ENCODE data around the gene OSM.

Gene OSM

DNA sequence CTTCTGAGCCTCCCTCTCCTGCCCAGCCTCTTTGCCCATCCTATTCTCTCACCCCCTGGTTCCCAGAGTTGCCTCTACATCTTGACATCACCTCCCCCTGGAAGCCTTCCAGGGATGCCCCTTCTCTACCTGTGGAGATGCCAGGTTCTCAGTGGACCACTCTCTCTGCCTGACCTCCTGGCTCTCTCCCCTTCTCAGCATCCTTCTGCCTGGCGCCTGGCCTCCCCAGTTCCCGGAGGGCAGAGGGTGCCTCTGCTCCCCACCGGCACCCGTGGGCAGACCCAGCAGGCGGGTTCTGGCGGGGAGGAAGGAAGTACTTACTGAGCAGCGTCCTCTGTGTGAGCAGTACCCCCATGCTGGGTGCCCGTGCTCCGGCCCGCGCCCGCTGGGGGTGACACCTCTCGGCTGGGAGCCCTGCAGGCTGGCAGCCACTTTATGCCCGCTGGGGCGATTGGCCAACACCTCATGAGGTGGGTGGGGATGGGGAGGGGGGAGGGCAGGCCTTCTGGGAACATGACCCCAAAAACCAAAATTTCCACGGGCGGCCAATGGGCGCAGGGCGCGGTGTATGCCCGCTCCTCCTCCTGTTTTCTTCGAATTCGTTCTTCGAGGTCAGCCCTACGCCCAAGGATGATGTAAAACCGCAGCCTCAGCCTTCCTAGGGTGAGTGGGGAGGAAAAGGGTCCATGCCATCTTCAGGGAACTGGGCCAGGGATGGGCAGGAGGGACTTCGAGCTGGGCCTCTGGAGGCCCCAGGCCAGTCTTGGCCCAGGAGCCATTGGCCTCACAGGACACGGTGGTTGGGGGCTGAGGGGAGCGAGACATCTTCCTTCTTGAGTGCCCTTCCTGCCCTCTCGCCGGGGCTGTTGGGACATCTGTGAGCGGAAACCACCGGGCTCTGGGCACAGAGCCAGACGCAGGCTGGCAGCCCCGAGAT lies at the start of gene OSM:
OSM (minus strand) TSS at position 407 of the 937 bp plus-strand sequence; CDS start at position 355, 52 bp downstream.
- peak; percentile 83 for DNase-seq

DNA sequence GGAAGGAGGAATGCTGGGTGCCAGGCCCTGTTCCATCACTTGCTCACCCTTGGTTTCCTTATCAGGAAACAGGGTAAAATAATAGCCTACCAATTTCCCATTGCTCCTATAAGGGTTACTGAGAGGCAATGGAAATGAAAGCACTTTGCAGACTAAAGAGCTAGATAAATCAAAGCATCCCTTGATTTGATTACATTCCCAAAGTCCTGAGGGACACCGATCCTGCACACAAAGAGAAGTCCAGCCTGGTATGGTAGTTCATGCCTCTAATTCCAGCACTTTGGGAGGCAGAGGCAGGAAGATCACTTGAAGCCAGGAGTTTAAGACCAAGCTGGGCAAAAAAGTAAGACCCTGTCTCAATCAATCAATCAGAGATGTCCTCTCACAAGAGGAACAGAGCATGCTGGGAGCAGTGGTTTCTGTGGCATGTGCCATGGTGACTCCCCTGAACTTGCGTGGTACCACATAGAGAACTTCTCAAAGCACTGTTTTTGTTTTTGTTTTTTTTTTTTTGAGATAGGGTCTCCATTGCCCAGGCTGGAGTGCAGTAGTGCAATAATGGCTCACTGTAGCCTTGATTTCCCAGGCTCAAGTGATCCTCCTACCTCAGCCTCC lies 49.4 kb upstream of the OSM start:
- DNase-seq: no peak

DNA sequence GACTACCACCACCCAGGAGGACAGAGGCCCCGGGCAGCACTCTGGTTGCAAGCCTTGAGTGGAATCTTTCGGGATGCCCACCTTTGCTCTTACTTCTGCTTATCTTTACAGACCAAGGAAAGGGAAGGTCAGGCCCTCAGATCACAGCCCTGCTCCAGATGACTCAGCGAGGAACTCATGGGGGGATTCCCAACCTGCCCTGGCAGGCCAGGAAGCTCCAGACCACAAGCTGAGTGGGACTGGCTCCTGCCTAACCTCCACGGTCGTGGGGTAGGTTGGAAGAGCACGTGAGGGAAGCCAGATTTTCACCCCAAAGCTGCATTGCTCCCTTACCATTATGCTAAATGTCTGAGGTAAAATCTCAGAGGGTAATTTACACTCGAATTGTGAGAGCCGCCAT lies 48.3 kb upstream of the OSM start:
- peak; percentile 52 for DNase-seq

DNA sequence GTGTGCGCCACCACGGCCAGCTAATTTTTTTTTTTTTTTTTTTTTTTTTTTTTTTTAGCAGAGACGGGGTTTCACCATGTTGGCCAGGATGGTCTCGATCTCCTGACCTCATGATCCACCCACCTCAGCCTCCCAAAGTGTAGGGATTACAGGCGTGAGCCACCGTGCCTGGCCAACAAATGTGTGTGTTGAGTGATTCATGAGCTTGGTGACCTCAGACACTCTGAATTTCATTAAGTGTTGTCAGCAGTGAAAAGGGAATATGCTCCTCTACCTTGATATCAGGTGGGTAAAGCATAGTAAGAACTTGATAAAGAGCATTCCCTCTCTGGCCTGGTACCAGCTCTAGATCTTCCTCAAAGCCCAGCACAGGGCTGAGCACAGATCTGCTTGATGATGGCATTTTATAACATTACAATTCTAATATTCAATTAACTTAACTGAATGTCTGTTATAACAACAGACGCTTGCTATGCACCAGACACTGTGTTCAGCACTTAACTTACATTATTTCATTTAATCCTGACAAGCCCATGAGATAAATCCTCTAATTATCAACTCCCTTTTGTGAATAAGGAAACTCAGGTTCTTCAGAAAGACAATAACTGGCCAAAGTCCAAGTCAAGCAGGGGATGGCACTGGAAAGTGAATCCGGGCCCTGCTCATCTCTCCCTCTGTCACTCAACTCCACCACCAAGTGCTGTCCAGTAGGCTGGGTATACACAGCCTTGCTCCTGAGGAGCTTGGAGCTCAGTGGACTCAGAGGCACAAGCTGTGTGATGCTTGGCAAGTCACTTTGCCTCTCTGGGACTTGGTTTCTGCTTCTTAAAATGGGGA lies 47.1 kb upstream of the OSM start:
- no peak for DNase-seq

DNA sequence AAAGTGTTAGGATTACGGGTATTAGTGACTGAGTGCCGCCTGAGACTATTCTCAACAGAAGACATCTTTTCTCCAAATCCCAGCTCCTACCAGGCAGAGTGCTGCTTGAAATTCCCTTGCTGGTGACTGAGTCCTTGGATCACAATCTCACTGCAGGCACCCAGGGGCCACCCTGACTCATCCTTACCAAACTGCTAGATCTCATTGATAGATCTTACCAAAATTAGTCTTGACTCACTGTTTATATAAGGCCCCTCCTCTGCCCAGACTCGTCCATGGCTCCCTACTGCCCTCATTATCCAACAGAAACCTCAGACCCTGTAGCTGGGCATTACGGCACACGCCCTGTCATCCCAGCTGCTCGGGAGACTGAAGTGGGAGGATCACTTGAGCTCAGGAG lies 45.4 kb upstream of the OSM start:
- no peak for DNase-seq

DNA sequence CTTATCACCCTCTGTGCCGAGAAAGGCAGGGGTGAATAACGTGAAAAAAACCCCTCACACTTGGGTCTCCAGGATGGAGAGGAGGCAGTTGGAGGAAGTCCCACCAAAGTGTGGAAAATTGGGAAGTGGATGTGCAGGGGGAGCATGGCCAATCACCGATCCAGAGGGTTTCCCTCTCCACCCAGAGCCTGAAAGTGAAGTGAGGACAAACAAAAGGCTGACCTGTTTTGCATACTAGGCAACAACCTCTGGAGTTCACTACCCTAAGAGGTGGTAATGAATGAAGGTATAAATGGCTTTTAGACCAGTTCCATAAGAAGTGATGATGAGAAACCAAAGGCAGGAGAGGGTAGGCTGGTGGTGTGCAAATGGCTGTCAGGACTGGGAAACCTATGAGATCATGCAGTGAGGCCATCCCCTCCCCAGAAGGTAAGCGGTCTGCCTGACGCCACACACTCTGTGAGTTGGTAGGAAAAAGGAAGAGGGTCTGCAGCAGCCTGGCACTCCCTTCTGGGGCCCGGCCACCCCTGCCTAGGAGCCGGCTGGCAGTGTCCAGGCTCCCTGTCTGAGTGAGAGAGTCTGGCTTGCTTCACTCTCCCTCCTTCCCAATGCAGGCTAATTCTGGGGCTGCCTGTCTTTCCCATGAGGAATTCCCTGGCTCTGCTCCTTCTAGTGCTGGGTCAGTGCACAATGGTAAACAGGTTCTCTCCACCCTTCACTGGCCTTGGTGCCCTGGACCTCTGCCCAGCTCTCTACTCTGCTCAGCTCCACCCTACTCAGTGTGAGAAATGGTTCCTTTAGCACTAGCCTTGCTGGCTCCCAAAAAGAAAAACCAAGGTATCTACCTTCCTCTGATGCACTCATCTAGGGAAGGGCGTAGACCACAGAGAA lies 44.5 kb upstream of the OSM start:
- DNase-seq: no peak

DNA sequence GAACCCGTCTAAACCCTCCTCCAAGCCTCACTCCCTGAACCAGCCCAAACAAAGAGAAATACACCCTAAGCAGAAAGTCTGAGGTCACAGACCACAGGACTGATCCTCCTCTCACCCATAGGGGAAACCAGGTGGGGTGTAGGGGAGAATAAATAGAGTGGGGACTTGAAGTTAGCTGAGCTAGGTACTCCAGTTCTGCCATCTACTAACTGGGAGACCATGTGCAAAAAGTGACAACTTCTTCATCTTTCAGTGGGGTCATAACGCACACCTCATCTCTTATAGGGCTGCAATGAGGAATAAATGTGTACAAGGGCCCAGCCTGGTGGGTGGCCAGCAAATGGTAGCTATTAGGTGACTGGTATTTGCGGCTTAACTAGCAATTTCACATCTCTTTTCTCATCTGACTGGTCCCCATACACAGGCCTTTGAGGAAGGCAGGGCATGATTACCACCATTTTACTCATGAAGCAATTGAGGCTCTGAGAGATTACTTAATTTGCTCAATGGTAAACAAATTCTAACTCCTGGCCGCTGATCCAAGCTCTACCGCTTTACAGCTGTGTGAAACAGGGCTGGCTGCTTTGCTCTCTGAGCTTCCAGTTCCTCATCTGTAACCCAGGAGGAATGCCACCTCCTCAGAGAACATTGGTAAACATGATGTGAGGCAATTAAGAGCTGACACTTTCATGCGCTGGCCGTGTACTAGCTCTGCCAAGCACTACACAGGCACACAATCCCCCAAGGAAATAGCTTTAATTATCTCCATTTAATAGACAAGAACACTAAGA lies 43.5 kb upstream of the OSM start:
- DNase-seq: no peak

DNA sequence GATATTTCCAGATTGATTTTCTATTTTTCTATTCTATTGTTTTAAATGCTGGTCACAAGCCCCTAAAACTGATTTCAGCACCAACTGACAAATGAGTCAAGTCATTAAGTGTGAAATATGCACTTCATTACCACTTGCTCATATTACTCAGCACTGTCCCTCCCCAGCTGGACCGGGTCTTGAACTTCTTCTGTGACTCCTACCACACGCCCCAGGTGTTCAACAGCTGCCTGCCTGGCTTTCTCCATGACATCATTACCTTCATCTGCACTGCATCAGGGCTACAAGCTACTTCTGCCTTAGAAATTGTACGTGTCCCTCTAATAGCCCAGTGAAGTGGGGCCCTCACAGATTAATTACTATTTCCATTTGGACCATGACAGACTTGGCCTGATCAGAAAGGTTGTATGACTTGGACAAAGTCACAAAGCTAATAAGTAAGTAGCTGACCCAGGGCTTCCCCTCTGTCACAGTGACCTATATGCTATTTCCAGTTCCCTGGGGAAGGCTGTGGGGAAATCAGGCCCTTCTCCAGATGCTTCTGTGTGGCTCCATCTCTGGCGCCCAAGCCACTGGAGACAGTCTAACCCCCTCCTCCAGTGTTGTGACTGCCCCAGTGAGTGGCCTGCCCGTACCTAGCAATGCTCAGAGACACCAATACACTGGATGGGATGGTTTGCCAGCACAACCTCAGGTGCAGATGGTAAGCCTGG lies 42.0 kb upstream of the OSM start:
- DNase-seq: no peak

DNA sequence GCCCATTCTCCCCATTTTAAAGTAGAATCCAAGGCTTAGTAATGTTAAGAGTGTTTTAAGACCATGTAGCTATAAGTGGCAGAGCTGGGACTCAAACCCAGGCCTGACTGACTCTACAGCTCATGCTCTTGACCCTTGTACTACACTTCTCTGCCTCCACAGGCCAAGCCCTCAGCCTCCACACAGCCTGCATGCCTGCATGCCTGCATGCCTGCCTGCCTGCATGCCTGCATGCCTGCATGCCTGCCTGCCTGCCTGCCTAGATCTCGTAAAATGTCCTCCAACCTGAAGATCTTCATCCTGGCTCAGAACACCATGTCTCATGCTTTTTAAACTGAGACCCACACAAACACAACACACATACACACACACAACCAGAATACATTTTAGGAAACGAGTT lies 41.4 kb upstream of the OSM start:
- DNase-seq: no peak

DNA sequence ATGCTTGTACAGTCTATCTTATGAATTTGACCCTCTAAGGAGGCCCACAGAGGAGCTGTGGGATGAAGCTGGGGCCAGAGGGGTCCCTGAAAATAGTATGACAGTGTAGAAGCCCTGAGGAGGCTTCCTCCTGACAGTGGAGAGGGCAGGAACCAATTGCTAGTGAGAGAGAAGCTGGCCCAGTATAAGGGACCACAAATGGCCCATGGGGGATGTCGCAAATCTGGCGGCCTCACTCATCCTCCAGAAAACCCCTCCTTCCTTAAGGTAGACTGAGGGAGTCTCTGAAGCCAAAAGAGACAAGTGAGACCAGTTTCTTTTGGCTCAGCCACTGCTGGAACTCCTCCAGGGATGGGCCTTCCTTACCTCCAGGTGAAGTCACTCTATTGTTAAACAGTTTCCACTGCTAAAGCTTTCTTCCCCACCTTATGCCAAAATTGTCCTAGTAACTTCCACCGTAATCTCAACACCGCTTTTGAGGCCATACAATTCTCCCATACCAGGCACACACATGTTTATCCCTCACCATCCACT lies 40.5 kb upstream of the OSM start:
- no peak for DNase-seq

DNA sequence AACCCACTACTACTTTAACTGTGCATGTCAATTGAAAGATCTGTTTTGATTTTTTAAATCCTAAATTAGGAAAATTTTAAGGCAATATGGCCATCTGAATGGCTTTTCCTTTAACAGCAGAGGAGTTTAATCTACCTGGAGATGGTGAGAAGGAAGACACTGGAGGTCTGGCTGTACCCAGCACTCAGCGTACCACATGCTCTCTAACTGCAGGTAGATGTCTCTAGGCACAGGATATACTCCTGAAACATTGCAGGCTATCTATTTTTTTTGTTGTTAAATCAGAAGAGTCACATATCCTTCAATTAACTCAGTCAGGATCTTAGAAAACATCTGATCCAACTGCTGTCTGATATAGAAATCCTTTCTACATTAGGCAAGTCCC lies 40.0 kb upstream of the OSM start:
- DNase-seq: no peak

DNA sequence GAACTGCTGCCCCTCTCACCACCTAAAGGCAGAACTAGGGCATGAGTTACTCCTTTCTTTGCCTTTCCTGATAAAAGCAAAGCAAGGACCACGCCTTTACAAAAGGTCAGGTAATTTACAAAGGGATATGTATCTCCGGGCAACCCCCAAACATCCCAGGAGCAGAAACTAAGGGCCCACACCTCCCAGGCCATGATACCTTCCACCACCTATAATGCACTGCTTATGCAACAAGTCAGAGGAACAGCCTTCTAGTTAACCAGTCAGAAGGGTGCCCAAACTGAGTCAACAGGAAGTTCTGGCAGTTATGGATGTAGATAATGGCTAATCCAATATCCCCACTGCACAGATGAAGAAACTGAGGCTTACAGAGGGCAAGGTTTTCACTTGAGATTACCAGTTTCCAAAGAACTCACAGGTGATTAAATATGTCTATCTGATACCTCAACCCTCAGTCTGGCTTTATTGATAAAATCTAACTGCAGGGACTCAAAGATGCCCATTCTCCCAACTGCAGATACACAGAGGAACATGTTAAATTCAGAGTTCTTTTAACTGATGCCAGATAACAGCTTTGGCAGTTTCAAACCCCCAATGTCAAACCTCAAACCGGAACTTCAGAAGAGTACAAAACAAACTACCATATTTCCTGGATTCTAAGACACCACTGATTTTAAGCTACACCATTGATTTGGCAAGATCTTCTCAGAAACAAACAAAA lies 39.4 kb upstream of the OSM start:
- no peak for DNase-seq

DNA sequence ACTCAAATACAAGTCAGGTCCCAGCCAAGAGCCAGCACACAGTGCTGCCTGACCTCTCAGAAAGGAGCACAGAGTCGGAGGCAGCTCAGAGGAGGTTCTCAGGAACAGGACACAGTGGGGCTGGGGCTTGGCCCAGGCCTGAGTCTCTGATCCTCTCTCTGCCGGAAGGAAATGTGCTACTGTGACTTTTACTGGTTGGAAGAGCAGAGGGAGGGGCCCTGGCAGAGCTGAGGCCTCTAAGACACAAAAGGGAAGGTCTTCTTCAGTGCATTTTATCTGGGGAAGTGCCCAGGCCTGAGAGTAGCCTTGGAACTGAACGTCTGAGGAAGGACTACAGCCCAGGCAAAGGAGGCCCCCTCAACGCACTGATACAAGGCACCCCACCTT lies 38.9 kb upstream of the OSM start:
- peak; percentile 49 for DNase-seq

DNA sequence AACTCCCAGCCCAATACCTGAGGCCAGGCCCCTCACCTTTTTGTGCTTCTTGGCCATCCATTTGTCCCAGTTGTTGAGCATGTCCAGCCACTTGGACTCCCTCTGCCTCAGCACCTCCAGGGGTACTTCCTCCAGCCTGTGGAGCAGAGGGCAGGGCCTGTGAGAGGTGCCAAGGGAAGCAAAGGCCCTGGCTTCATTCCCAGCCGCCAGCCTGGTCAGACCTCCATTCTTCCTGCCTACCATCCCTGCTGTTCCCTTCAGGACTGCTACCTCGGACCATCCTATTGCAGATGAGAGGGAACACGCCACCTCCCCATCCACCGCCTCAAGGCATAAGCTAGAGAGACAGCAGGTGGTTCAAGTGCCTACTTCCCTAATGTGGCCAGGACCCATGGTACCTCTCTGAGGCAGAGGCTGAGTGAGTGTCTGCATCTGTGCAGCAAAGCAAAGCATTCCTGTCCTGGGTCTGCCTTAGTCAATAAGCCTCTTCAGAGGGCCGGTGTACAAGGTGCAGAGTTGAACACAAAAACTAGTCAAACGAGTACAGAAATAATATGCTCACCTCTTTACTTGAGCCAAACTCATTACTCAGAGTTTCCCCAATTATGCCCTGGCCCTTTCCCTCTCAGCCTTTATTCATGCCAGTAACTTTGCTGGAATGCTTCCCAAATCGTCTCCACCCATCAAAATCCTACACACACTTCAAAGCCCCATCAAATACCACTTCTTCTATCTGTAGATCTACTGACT lies 38.0 kb upstream of the OSM start:
- DNase-seq: no peak

DNA sequence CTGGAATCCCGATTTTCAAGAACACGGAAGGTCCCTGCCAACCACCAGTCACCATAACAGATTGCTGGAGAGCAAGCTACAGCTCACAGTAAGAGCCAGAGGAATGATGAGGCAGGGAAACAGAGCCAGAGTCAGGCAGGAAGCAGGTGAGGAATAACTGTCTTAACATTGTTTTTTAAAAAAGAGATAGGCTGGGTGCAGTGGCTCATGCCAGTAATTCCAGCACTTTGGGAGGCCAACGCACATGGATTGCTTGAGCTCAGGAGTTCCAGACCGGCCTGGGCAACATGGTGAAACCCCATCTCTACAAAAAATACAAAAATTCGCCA lies 36.1 kb upstream of the OSM start:
- DNase-seq: no peak

DNA sequence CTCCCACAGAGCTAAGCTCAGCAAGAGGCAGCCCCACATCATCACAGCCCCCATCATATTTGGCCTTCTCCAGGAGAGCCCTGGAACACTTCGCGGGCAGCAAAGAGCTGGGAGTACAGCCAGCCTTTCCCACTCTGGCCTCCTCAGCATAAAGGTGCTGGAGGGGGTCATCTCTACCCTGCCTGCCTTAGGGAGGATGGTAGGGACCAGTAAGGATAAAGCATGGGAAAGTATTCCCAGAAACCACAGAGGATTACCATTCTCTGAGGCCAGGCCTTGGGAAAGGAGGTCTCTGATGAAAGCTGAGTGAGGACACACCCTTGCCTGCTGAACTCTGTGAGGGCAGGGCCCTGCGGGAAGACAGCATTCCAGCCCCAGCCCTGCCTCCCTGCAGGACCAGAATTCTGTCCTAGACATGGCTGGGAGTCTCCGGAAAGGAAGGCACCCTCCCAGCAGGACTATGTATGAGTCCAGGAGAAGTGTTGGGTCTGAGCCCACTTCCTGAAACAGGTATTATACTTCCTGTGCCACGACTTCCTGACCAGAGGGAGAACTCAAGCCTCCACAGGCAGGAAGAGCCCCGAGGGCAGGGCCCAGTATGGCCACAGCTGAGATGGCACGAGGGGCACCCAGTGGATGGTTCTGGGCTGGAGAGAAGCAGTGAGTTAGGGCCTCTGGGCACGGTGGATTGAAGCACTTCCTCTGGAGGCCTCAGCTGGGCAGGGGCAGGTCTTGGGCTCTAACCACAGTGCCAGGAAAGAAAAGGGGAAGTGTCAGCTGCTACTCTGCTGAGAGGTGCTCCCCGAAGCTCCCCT lies 35.6 kb upstream of the OSM start:
- no peak for DNase-seq

DNA sequence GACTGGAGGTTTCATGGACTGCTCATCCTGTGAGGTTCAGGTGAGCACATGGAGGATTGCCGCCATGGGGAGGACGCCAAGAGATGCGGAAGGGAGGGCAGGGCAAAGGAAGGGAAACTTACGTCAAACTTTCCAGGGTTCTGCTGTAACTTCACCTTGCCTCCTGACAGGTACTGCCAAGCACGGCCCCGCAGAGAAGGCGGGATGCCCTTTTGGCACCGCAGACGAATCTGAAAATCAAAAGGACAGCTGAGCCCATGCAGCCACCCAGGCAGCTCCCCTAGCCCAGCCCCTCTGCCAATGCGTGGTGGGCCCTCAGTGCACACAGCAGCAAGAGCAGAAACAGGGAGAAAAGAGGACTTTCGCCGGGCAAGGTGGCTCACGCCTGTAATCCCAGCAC lies 32.7 kb upstream of the OSM start:
- DNase-seq: no peak

DNA sequence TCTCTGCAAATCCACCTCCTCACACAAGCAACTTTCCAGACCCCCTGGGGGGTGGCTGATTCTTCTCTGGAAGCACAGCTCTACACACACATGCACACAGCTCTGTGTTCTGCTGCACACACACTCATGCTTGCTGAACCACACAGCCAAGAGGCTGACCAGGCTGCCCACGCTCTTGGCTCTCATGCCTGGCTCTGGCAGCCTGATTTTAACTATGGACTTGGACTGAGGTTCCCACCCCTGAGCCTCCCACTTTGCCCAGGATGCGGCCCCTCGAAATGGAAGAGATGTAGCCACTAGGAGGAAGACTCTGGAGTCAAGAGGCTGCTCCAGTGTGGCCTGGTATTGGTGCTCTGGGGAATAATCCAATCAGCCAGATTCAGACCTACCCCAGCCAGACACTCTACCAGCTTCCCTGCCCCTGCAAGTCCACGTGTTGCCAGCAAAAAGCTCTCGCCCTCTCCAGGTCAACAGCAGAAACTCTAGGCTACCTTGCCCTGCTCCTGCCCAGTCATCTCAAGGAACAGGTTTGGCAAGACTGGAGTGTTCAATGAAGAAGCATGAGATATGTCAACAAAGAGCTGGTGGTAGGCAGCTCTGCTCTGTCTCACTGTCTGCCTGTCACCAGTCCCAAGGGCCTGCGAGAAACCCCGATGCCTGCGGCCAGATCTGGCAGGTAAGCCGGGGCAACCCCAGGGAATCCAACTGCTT lies 31.5 kb upstream of the OSM start:
- DNase-seq: no peak
